ENCODE data around the gene GABARAPL1.
"Not testable (repeated sequence)": the region's sequence is repeated elsewhere in the genome, so short reads cannot be mapped to it uniquely, and the experiment has no call there.

The GABARAPL1 gene

DNA sequence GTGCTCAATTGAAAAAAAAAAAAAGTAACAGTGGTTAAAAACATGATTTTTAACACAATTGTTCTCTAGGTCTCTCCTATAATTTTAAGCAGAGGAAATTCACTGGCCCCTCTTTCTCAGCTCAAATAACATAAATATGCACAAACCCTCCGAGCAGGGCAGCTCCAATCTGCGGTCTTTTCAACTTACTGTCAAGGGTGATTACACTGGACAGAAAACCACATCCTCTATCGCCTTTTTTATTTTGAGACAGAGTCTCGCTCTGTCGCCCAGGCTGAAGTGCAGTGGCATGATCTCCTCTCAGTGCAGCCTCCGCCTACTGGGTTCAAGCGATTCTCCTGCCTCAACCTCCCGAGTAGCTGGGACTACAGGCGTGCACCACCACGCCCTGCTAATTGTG is 16.5 kb upstream of the GABARAPL1 start:
- in situ Hi-C loops (cut with MboI; ENCODE audit: low sequenced_read_pairs): no loop called here

DNA sequence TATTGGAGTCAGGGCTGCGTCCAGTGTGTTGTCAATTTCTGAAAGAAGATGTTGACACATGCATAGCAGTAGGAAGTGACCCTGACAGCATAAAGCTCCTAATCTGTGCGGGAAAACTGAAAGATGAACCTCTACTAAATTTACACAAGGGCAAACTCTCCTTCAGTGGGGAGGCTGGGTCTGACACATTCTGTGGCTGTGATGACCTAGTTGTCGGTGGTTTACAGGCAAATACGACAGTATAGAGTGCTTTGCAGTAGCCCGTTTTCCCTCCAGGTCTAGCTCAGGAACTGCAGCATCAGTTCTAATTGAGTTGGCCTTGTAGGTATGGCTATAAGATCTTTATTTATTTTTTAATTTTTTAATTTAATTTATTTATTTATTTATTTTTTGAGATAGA is 14.8 kb upstream of the GABARAPL1 start:
- in situ Hi-C loops (cut with MboI; ENCODE audit: low sequenced_read_pairs): no loop called here

- in situ Hi-C loops (cut with MboI; ENCODE audit: low sequenced_read_pairs): not testable (repeated sequence)
Measured at GRCh38 chr12:10204495-10204894, 8.2 kb upstream of the GABARAPL1 start.

DNA sequence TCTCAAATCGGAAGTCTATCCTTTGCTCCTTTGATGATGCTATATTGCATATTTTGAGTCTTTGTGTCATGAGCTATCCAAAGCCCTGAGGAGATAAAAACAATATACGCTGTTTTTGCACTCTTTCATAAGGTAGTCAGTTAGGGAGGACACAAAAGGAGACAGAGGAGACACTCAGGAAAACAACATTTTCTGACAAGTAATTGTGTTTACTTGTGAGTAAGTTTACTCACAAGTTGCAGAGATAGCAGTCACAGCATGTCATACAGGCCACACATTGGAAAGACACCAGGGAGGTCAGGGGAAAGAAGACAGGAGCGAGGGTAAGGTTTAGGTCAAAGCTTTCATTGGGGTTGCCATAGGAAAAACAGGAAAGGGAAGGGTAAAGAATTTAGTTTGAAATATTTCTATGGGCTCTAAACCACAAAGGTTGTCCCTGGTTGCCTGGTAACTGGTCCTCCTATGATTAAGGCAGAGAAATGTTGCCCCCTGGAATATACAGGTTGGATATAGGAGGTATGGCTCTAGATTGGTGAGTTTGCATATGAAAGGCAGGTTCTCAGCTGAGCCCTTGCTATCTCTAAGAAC is 7.4 kb upstream of the GABARAPL1 start:
- in situ Hi-C loops (cut with MboI; ENCODE audit: low sequenced_read_pairs): no loop called here

- in situ Hi-C loops (cut with MboI; ENCODE audit: low sequenced_read_pairs): no loop called here
Measured at GRCh38 chr12:10207136-10207535, 5.5 kb upstream of the GABARAPL1 start.

GRCh38 chr12:10210225-10210624 is 2.5 kb upstream of the GABARAPL1 start:
- in situ Hi-C loops (cut with MboI; ENCODE audit: low sequenced_read_pairs): no loop called here

- in situ Hi-C loops (cut with MboI; ENCODE audit: low sequenced_read_pairs): no loop called here
Measured at GRCh38 chr12:10211101-10211939, 1.4 kb upstream of the GABARAPL1 start.

DNA sequence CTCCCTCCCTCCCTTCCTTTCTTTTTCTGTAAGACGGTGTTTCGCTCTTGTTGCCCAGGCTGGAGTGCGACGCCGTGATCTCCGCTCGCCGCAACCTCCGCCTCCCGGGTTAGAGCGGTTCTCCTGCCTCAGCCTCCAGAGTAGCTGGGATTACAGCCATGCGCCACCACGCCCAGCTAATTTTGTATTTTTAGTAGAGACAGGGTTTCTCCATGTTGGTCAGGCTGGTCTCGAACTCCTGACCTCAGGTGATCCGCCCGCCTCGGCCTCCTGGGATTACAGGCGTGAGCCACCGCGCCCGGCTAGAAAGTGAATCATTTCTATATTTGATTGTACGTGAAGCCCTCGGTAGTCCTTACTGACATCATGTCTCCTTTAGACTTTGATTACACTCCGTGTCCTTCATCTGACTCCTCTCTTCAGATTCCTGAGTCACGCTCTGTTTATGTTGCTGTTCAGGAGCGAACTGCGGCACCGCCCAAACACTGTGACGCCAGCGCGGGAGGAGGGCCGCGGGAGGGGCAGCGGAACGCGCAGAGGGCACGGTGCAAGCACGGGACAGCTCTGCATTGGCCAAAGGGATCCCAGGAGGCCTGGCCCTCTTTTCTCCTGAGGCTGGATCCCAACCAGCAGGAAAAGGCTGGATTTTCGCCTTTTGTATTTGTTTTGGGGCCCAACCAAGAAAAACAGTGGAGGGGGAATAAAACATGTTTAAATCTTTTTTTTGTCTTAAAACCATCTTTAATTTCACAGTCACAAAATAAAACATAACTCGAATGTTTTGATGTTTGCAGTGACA is 538 bp upstream of the GABARAPL1 start:
- in situ Hi-C loops (cut with MboI; ENCODE audit: low sequenced_read_pairs): no loop called here

- in situ Hi-C loops (cut with MboI; ENCODE audit: low sequenced_read_pairs): no loop called here
Measured at GRCh38 chr12:10213168-10214135, 775 bp downstream of the GABARAPL1 start.

DNA sequence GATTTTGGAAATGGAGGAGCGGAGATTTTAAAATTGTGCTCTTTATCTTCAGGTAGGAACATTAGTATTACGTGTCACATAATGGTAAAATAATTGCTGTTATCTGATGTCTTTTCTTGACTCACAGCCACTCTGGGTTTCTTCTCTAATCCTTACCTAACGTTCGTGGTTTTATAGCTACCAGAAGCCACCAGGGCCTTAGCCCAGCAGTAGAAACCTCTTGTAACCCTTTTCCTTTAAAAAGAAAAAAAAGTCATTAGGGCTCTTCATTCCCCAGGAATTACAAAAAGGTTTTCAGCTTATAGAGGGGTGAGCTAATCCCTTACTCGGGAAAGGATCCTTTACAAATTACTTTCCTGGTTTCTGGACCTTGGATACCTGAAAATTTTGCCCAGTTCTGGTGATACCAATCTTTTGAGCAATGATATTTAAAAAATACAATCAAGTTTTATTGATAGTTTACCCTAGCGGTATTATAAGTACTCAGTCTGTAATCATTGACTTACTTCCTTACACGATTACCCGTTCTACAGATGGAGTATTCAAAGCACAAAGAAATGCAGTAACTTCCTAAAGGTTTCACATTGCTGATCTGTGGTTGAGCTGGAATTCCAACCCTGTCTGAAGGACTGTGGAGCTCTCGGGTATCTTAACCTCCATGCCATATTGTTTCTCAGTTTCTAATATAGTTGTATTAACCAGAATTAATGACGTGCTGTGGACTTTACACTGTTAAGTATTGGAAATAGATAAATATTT is 1.6 kb downstream of the GABARAPL1 start:
- in situ Hi-C loops (cut with MboI; ENCODE audit: low sequenced_read_pairs): no loop called here

DNA sequence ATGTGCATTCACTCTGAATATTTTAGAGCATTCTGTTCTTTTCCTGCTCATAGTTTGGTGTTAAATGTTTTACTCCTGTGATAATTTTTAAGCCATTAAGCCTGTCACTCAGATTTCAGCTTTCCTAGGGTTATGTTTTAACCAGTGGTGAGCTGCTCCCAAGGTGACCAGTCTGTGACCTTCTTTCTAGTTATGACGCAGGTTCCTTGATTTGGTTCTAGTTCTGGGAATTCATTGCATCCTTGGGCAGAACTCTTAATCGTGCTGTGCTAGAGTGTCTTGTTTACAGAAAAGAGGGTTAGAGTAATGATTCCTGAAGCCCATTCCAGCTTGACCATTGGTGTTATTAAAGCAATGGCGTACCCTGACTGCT is 2.2 kb downstream of the GABARAPL1 start:
- in situ Hi-C loops (cut with MboI; ENCODE audit: low sequenced_read_pairs): no loop called here

DNA sequence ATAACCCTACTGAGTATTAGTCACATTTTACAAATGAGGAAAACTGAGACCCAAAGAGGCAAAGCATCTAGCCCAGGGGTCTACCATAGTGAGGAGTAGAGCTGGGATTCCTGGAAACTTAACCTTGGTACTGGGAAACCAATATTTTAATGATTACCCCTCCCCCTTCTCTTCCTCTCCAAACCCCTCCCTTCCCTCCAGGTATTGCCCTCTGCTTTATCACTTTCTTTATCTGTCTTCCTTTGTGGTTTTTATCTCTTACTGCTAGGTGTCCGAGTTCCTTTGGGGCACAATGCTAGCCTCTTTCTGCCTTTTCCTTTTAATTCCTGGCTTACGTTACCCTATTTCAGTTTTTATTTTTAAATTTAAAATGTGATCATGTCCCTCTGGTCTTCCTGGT is 2.8 kb downstream of the GABARAPL1 start:
- in situ Hi-C loops (cut with MboI; ENCODE audit: low sequenced_read_pairs): no loop called here

DNA sequence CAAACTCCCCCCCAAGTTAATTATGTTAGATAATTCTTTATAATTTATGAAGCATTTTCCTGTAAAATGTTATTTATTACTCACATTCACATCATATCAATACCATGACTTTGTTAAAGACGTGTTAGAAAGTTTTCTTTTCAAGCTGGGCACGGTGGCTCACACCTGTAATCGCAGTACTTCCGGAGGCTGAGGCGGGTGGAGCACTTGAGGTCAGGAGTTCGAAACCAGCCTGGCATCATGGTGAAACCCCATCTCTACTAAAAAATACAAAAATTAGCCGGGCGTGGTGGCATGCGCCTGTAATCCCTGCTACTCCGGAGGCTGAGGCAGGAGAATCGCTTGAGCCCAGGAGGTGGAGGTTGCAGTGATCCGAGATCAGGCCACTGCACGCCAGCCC is 3.3 kb downstream of the GABARAPL1 start:
- in situ Hi-C loops (cut with MboI; ENCODE audit: low sequenced_read_pairs): not testable (repeated sequence)

GRCh38 chr12:10218021-10218420 is 5.3 kb downstream of the GABARAPL1 start:
- in situ Hi-C loops (cut with MboI; ENCODE audit: low sequenced_read_pairs): no loop called here

GRCh38 chr12:10220398-10221077 is 7.9 kb downstream of the GABARAPL1 start:
- in situ Hi-C loops (cut with MboI; ENCODE audit: low sequenced_read_pairs): no loop called here

DNA sequence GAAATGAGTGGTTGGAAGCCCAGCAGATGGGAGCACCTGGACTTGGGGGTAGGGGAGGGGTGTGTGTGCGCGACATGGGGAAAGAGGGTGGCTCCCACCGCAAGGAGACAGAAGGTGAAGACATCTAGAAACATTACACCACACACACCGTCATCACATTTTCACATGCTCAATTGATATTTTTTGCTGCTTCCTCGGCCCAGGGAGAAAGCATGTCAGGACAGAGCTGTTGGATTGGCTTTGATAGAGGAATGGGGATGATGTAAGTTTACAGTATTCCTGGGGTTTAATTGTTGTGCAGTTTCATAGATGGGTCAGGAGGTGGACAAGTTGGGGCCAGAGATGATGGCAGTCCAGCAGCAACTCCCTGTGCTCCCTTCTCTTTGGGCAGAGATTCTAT is 9.2 kb downstream of the GABARAPL1 start:
- in situ Hi-C loops (cut with MboI; ENCODE audit: low sequenced_read_pairs): no loop called here

DNA sequence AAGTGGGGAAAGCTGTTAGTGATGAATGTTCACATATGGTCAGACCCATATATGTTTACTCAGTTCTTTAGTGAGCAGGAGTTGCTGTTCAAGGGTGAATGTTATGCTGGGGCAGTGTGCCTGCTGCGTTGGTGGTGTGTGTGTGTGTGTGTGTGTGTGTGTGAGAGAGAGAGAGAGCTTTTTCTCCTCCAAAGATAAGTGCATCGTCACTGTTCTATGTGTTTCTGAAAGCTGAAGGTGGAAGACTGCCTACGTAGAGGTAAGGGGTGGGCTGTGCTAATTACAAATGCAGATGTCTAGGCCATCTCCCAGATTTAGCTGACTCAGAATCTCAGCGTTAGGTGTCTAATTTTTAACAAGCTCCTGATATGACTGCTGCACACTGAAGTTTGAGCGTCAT is 10.5 kb downstream of the GABARAPL1 start:
- in situ Hi-C loops (cut with MboI; ENCODE audit: low sequenced_read_pairs): no loop called here

GRCh38 chr12:10225426-10225825 is 12.7 kb downstream of the GABARAPL1 start:
- in situ Hi-C loops (cut with MboI; ENCODE audit: low sequenced_read_pairs): loop anchor here (25.0 kb wide), 2 partner anchors 337 to 1262 kb away; no protein-coding TSS in a partner anchor

GRCh38 chr12:10226086-10226485 is 13.4 kb downstream of the GABARAPL1 start:
- in situ Hi-C loops (cut with MboI; ENCODE audit: low sequenced_read_pairs): loop anchor here (25.0 kb wide), 2 partner anchors 336 to 1261 kb away; no protein-coding TSS in a partner anchor
